NB4 (cell line): ENCODE data around the gene LAMB3.

Experiments used
- POLR2A ChIP-seq: IDR thresholded peaks from 2 replicates; pipeline ENCODE4 v1.6.1; 2011; ENCODE audit warnings: mild to moderate bottlenecking; ENCODE audit not compliant: insufficient read length; ENCODE audit errors: extremely low read depth
- TF ChIP-seq, protein P1 (sequence below): IDR thresholded peaks from one replicate; pipeline ENCODE4 v1.5.1; 2012; ENCODE audit warnings: low read depth, low read length
- TF ChIP-seq, protein P2 (sequence below): IDR thresholded peaks from 2 replicates; pipeline ENCODE4 v1.6.1; 2011; ENCODE audit warnings: low read depth, low read length

GRCh38 chr1:209696673-209697072 is 44.4 kb upstream of the LAMB3 start:
- TF ChIP-seq, protein P1, sequence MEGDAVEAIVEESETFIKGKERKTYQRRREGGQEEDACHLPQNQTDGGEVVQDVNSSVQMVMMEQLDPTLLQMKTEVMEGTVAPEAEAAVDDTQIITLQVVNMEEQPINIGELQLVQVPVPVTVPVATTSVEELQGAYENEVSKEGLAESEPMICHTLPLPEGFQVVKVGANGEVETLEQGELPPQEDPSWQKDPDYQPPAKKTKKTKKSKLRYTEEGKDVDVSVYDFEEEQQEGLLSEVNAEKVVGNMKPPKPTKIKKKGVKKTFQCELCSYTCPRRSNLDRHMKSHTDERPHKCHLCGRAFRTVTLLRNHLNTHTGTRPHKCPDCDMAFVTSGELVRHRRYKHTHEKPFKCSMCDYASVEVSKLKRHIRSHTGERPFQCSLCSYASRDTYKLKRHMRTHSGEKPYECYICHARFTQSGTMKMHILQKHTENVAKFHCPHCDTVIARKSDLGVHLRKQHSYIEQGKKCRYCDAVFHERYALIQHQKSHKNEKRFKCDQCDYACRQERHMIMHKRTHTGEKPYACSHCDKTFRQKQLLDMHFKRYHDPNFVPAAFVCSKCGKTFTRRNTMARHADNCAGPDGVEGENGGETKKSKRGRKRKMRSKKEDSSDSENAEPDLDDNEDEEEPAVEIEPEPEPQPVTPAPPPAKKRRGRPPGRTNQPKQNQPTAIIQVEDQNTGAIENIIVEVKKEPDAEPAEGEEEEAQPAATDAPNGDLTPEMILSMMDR = no peak
- TF ChIP-seq, protein P2, sequence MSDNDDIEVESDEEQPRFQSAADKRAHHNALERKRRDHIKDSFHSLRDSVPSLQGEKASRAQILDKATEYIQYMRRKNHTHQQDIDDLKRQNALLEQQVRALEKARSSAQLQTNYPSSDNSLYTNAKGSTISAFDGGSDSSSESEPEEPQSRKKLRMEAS = no peak
- TF ChIP-seq POLR2A = no peak
